GM21447 (cell line): Measurements from ENCODE around the gene HHIPL1.

Experiments used
- ATAC-seq: cut with Tn5 transposase; IDR thresholded peaks from one replicate; pipeline ENCODE4 v1.9.1; 2021; ENCODE audit not compliant: unreplicated experiment

Gene HHIPL1

DNA sequence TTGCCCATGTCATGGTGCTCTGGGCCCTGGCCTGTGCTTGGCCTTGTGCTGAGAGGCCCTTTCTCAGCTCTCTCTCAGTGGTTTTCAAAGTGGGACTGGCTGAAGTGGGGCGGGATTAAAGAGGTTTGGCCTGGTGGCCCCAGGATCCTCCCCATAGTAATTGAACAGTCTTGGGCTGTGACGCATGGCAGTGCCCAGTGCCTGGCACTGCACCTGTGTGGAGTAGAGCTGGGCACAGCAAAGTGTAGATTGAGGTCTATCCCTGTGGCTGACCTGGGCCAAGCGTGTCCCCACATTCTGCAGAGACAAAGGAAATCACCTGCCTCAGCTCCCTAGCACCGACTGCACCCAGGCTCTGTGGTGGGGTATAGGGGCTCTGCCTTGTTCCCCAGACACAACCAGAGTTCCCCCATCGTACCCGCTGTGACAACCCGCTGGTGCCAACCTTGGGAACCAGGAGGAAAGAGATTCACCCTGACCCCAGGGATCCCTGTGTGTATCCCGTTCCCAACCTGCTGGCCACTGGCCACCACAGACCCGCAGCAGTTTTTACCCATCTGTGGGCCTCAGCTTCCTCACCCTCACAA is 29.2 kb downstream of the HHIPL1 start:
- no peak for ATAC-seq

GRCh38 chr14:99674776-99675381 is 29.9 kb downstream of the HHIPL1 start:
- no peak for ATAC-seq

GRCh38 chr14:99675382-99675835 is 30.5 kb downstream of the HHIPL1 start:
- ATAC-seq = no peak

GRCh38 chr14:99675951-99676350 is 31.0 kb downstream of the HHIPL1 start:
- no peak for ATAC-seq

GRCh38 chr14:99676657-99677056 is 31.7 kb downstream of the HHIPL1 start:
- ATAC-seq = no peak

DNA sequence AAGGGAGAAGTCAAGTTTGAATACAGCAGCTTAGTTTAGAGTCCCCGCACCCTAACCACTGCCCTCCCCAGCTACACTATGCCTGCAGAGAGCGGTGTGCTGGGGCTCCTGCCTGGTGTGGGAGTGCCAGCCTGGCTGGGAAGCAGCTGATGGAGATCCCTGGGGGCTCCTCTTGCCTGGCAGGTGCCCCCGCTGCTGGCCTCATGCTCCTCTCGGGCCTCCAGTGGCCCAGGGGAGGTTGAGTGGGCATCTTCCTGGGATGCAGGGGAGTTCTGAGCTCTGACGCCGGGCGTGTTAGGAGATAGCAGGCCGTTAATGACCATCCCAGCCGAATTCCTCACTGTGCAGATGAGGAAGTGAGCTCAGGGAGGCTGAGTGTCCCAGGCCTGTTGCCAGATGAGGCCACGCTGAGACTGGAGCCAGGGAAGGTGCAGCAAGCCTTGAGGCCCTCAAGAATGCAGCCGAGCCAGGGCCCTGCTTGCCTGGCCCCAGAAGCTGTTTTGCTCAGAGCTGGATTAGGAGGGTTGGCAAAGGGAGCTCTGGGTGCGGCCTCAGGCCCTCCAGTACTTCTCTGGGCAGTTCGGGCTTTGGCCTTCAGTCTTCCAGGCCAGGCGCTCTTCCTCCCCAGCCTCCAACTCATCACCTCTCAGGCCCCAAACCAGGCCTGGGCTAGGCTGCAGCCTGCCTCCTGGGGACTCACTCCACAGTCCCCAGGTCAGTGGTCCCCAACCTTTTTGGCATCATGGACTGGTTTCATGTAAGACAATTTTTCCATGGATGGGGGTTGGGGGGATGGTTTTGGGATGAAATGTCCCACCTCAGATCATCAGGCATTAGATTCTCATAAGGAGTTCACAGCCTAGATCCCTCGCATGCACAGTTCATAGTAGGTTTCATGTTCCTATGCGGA is 32.6 kb downstream of the HHIPL1 start:
- ATAC-seq = no peak

DNA sequence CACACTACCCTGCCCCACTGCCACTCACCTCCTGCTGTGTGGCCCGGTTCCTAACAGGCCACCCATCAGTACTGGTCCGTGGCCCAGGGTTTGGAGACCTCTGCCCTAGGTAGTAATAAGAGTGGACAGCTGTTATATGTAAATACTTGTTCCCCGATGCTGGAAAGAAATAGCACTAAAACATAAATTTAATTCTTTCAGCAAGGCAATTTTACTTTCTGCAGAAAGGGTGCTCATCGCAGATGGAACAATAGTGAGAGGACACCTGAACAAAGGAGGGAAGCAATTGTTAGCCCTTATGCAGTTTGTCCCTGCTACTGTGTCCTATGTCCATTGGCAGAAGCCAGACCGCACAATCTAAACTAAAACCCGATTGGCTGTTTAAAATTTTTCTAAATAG is 33.3 kb downstream of the HHIPL1 start:
- no peak for ATAC-seq

- ATAC-seq = no peak
Observed at GRCh38 chr14:99679111-99679510, 34.2 kb downstream of the HHIPL1 start.

DNA sequence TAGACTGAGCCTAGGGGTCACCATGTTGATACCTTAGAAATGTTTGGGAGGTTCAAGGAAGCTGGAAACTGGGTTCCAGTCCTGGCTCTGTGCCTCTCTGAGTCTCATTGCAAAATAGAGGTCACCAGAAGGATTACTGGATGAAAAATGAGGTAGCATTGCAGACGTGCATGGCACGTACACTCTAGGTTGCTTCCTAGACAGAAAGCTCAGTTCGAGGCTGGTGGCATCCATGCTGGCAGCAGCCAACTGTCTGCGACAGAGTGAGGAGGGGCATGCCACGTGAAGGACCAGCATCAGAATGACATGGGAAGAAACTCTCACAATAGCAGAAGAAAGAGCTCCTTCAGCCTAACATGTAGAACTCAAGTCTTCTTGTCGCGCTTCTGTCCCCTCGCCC is 34.6 kb downstream of the HHIPL1 start:
- ATAC-seq = no peak

DNA sequence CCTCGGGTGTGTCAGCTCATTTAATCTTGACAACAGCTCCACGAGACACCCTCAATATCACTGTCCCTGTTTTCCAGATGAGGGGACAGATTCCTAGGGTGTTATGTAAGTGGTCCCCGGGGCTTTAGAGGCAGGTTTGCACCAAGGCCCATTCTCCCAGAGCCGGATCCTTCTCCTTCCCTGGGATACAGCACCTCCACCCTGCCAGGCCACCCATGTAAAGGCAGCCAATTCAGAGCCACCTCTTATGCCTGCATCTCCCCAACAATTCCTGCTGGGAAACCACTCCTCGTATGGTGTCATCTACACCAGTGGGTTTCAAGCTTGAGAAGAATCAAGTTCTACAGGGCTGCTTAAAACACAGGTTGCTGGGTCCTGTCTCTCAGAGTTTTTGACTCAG is 35.1 kb downstream of the HHIPL1 start:
- no peak for ATAC-seq

- ATAC-seq = no peak
Observed at GRCh38 chr14:99681101-99681831, 36.3 kb downstream of the HHIPL1 start.

GRCh38 chr14:99681832-99682148 is 36.9 kb downstream of the HHIPL1 start:
- no peak for ATAC-seq

DNA sequence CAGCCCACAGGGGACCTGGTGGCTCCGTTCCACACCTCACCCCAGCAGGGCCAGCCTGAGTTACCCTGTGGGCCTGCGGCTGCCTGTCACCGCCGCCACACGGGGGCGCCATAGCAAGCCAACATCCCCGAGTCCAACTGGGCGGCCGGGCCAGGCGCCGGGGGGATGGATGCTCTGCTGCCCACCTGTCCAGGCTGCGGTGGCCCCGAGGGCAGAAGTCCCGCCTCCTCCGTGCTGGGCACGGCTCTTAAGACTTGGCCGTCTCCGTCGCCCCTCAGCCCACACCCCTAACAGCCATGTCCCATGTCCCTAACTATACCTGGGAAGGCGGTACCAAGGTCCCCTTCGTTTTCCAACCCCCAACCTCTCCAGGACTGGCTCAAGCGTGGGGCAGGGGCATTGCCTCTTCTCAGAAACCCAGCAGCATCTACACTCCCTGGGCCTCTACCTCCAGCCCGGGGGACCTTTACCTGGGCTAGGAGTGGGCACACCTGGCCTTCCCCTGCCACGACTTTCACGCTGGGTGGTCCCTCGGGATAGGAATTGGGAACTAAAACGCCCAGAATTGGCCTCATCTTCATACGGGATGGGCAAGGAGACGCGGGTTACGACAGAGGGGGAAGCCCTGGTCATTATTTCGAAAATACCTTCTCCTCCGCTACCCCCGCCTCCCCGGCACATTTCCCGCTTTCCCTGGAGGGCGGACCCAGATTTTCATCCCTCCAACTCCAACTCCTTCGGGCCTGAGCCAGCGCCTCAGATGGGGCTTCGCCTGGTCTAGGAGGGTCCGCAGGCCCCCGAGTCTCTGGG is 38.1 kb downstream of the HHIPL1 start:
- ATAC-seq = peak; percentile 33

DNA sequence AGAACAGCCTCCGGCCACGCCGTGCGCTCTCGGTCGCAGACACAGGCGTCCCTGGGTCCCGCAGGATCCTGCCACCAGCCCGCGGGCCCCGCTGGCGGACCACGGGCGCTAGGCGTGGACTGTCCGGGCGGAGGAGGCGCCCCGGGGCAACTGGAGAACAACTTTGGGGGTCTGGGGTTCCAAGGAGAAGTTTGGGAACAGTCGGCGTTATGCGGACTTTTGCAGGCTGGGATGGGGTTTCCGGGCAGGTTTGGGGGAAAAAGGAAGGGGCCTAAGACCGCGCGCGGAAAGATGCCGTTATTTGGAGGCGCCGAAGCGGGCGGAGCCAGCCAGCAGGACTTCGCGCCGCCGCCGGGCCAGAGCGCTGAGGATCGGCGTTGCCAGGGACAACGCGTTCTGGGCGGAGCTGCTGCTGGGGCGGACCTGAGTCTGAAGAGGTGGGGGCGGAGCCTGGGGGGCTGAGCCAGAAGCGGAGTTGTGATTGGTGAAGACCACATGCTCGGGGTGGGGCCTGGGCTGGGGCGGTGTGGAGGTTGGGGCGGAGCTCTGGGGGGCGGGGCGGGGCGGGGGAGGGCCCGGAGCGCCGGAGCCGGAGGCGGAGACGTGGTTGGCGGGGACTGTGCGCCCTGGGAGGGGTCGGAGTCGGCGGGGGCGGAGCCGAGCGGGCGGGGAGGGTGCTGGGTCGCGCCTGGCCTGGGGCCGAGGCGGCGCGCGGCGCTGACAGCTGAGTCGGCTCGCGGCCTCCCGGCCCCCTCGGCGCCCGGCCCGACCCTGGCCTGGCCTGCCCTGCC is 38.9 kb downstream of the HHIPL1 start, which contains the start of gene CYP46A1:
Gene CYP46A1 (plus strand): TSS at position 680 of the 791 bp plus-strand sequence. CDS start 120 bp downstream, outside the sequence.
- ATAC-seq = peak; percentile 94

DNA sequence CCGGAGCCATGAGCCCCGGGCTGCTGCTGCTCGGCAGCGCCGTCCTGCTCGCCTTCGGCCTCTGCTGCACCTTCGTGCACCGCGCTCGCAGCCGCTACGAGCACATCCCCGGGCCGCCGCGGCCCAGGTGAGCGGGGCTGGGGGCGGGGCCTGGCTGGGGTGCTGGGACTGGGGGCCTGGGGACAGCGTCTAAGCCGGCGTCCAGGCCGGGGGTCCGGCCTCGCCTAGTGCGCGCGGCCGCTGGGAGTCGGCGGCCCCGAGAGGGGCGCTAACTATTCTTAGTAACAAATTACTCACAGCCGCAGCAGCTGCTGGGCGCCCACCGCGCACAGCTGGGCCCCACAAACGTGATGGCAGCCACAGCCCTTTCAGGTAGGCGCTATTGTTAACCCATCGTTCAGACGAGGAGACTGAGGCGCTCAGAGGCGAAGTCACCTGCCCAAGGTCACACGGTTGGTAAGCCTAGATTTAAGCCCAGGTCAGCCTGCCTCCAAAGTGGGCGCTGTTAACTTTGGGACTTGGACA is 39.5 kb downstream of the HHIPL1 start:
- peak; percentile 18 for ATAC-seq

GRCh38 chr14:99685151-99685591 is 40.2 kb downstream of the HHIPL1 start:
- ATAC-seq = no peak

GRCh38 chr14:99685596-99685995 is 40.7 kb downstream of the HHIPL1 start:
- no peak for ATAC-seq

DNA sequence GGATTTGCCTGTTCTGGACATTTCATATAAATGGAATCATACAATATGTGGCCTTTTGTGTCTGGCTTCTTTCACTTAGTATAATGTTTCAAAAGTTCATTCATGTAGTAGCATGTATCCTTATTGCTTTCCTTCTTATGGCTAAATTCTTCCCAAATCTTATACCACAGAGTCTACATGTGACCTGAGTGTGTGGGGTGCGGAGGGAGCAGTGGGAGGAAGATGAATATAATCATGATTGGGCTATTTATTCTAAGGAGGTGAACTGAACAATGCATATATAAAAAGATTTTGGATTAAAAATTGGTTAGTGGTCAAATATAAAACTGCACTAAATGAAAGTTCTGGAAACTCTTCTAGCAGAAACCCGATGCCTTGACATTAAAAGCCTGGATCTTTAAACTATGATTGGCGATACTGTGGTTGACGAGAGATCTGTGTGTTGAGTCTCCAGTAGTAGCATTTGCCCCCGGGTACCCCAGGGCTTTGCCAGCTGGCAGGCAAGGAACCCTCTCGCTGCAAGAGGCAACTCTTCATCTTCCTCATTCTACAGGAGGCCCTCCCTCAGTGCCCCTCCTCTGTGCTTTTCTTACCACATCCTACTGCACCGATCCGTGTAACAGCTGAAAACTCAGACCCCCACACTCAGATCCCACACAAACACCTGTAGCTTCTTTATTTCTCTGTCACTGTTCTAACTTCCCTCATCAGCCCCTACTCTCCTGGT is 41.8 kb downstream of the HHIPL1 start:
- no peak for ATAC-seq
